CD4-positive, alpha-beta T cell treated with Interleukin-2 at 100 ng/mL for 4 hours (primary cell): ENCODE data around the gene ATG13.
"Not testable (repeated sequence)": the region's sequence is repeated elsewhere in the genome, so short reads cannot be mapped to it uniquely, and the experiment has no call there.

Experiments used
- DNase-seq: peaks from one replicate; pipeline ENCODE4 v3.0.0-alpha.2; 2020; ENCODE audit warnings: low spot score

ATG13 gene

DNA sequence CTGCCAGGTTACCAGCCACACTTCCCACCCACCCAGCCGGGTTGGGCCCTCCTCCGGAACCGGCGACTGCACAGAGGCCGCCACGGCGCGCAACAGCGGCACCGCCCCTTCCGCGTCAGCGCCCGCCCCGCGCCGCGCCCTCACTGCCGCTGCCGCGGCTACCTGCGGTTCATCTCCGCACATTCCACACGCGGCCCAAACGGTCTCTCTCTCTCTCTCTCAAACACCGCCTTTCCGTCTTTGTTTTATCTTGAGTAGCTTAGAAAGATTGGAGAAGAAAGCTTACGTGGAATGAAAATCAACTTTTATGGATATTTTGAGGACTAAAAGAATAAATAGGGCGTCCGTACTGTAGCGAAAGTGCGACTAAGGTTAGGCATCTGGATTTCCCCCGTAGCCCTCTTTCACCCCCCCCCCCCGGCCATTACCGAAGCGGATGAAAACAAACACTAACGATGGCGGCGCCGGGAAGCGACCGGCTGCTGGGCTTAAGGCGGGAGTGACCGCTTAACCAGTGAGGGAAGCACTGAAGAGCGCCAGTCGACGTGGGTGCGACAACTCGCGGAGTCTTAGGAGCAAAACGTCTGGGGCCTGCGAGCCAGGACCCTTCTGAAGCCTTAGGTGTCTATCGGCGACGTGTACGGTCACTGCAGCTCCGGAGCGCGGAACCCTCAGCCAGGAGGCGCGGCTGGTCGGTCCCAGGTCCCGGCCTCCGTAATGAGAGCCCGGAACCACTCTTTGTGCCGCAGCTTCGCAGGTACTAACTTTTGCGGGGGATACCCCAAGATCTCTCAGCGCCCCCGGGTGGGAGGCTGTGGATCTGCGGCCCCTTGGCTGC is at the start of gene ATG13, which contains the start of gene HARBI1:
Gene ATG13, plus strand, starts transcription at position 420 of the 838 bp plus-strand sequence. CDS start 26,739 bp downstream, outside the sequence.
Gene HARBI1, minus strand, starts transcription at position 94 of the 838 bp plus-strand sequence. CDS start 990 bp downstream, outside the sequence.
- peak; percentile 91 for DNase-seq

DNA sequence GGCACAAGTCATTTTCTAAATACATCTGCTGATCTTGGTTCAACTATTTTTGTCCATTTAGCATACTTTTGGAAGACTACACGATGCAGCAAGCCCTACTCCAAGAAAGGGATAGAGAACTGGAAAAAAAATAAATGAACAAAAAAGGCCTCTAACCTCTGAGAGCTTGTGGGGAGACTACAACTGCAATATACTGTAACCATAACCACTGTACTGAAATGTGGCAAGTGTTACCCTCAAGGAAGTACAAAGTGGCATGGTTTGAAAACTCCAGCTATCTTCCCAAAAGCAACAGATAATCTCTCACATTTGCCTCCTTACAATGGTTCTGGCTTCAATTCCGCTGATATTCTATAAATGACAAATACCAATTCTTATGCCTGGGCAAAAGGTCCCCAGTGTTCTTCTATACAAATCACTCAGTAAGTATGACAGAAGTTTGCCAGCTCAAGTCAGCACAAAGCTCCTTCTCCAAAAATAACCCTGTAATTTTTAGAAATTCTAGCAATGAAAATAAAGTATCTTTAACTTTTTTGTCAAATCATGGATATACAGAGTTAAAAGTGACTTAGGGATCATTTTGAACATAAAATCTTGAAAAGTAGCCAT is 46.5 kb upstream of the ATG13 start:
- DNase-seq = no peak

- DNase-seq = no peak
Measured at GRCh38 chr11:46574656-46575055, 42.7 kb upstream of the ATG13 start.

- DNase-seq = no peak
Measured at GRCh38 chr11:46577058-46577457, 40.3 kb upstream of the ATG13 start.

DNA sequence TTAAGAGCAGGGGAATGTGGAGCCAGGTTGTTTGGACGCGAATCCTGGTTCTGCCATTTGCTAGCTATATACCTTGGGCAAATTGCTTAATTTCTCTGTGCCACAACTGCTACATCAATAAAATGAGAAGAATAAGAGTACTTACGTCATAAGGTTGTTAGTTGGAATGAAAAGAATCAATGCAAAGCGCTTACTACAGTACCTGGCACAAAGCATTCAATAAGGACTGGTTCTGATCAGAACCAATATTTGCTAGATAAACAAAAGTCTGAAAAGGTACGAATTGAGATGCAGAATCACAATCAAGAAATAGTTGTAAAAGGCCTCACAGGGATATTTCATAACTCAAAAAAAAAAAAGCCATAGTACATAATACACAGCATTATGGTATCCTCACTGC is 34.8 kb upstream of the ATG13 start:
- no peak for DNase-seq

- not testable (repeated sequence) for DNase-seq
Measured at GRCh38 chr11:46583513-46583912, 33.8 kb upstream of the ATG13 start.

DNA sequence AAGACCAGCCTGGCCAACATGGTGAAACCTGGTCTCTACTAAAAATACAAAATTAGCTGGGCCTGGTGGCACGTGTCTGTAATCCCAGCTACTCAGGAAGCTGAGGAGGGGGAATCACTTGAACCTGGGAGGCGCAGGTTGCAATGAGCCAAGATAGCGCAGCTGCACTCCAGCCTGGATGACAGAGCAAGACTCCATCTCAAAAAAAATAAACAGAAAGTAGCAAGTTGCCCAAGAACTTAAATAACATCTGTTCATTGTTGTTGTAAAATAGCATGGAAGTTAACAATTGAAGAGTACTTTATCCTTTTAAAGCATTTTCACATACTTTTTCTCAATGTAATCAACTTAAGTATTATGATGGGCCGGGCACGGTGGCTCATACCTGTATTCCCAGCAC is 29.2 kb upstream of the ATG13 start:
- no peak for DNase-seq

DNA sequence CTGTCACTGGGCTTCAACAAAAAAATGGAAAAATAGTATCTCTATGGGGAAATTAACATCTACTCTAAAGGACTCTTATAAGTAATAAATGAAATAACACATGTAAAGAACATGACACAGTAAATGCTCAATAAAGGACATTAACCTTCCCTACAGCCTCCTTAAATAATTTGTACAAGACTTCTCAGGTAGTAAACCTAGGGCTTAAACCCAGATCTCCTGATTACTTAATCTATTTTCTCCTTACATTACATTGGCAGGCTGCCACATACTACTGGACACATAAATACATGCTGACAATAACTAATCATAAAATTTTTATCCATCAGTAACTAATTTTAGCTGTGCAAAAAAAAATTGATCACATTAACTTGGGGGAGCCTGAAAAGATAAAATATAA is 28.4 kb upstream of the ATG13 start:
- DNase-seq = no peak

DNA sequence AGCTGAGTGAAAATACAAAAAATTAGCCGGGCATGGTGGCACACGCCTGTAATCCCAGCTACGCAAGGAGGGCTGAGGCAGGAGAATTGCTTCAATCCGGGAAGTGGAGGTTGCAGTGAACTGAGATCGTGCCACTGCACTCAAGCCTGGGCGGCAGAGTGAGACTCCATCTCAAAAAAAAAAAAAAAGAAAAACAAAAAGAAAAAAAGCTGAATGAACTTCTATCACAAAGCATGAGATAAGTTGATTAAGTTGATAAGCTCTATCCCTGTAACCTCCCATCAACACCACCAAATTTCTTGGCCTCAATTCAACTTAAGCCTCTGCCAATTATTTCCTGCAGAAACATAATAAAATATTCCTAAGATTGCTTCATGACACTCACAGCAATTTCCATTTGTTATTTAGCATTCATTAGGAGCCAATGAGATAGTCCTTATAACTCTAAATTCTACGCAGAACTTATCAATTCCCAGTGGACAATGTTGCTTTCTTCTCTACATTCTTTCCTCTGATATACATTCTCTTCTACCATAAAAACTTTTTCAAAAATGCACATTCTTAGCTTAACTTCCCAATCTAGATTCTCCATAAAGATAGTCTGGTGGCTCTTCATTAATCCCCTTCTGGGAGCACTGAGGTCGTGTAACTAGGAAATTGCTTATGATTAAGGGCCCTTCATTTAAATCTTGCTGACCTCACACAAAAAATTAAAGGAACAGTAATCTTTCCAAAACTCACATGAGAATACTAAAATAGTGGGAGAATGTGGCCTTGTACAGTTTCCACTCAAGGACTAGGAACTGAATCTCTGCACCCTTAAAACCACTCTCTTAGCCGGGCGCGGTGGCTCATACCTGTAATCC is 26.4 kb upstream of the ATG13 start:
- no peak for DNase-seq

- DNase-seq = peak; percentile 87
Measured at GRCh38 chr11:46593550-46594373, 23.6 kb upstream of the ATG13 start, which contains the start of gene AMBRA1. Gene AMBRA1 (minus strand): TSS chr11:46594023. CDS start chr11:46548380, 45,643 bp downstream.

- no peak for DNase-seq
Measured at GRCh38 chr11:46594374-46594700, 23.0 kb upstream of the ATG13 start.

DNA sequence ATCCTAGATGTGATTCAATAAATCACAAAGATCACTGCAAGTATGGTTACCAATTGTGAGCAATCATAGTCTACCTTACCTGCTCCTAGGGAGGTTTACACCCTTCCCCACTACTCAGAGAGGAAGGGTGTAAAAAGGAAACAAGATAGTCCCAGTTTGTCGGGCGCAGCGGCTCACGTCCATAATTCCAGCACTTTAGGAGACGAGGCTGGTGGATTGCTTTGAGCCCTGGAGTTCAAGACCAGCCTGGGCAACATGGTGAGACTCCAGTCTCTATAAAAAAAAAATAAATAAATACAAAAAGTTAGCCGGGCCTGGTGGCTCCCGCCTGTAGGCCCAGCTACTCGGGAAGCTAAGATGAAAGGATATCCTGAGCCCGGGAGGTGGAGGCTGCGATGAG is 22.6 kb upstream of the ATG13 start:
- no peak for DNase-seq

- DNase-seq = no peak
Measured at GRCh38 chr11:46597155-46597554, 20.2 kb upstream of the ATG13 start.

DNA sequence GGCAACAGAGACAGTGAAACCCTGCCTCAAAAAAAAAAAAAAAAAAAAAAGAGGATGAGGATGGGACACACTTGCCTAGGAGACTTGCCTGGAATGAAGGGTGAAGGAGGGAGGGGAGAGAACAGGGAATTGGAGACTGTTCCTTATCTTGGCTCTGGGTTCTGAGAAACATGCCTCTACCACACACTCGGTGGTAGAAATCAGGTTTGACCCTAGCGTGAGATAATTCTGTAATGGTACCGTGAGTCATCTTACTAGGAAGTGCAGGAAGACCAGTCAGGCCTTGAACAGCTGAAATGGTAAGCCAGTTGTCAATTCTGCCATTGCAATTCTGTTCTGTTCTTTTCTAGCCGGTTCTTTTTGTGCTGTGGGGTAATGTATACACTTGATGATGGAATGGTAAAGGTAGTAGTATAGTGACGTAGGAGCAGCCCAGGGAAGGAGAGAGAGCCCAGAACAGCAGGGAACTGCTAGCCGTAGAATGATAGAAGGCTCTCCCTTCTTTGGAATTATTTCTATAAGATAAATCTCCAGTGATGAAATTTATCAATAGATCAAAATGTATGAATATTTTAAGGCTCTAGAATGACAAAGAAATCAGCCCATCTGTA is 19.6 kb upstream of the ATG13 start:
- no peak for DNase-seq

GRCh38 chr11:46599340-46600193 is 17.8 kb upstream of the ATG13 start:
- no peak for DNase-seq

GRCh38 chr11:46600194-46600960 is 17.0 kb upstream of the ATG13 start:
- no peak for DNase-seq

GRCh38 chr11:46601129-46601528 is 16.2 kb upstream of the ATG13 start:
- DNase-seq = no peak

DNA sequence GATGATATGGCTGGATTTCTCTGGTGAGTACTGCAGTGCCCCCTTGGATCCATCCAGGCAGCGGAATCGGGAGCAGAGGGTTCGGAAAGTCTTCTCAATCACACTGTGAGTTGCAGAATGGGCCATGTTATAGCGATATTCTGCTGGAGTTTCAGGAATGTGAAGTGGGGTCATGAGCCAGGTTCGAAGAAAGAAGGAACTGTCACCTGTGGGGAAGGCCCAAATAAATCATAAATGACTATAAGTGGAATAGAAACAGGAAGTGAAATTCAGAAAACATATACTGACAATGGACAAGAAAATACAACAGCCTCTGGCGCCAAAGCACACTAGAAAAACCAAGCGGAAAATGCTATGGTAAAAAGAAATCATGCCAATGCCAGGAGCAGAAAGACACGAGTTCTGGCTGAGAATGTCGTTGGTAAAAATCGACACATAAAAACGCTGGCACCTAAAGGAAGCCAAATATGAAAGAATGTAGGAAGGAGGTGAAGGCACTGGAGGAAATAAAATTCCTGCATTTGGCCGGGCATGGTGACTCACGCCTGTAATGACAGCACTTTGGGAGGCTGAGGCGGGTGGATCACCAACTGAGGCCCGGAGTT is 13.5 kb upstream of the ATG13 start:
- DNase-seq = no peak

DNA sequence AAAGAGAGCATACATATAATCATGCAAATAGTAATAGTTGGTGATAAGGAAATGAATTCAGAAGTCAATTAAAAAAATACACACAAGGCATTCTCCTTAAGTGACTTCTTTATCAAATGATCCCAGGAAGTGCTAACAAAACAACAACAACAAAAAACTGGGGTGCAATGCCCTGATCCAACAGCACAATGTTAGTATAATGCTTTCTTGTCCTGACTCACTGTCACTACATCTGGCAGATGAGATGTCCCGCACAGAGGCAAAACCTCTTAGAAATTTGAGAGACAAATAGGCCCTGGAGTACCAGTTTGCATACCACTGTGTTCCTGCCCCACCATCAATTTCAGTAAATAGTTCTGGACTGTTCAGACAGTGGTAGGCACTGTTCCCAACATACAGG is 12.6 kb upstream of the ATG13 start:
- no peak for DNase-seq
